ENCODE data around the gene SUZ12.
A peak's percentile ranks its signal among the peaks of the same experiment; 100 is the strongest.
"Not testable (repeated sequence)": the region's sequence is repeated elsewhere in the genome, so short reads cannot be mapped to it uniquely, and the experiment has no call there.

SUZ12 gene

DNA sequence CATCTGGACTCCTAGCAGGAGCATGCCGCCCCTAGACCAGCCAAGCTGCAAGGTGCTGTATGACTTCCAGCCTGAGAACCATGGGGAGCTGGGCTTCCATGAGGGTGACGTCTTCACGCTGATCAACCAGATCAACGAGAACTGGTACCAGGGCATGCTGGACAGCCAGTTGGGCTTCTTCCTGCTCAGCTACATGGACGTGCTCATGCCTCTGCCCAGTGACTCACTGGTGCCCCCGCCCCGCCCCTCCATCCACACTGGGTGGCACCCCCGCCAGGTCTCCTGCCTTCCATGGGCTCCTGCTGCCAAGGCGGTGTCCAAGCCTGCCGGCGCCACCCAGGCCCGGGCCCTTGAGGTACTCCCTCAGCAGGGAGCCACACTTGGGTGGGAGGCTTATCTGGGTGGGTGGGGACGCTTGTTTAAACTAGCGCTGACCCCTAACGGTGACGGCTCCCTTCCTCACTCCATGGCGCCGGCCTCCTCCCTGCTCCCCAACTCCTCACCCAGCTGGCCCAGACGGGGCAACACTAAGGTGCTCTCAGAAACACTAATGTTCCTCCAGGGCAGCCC is 104.6 kb downstream of the SUZ12 start:
- not testable (repeated sequence) for DNase-seq (ENCODE audit: low read depth)

DNA sequence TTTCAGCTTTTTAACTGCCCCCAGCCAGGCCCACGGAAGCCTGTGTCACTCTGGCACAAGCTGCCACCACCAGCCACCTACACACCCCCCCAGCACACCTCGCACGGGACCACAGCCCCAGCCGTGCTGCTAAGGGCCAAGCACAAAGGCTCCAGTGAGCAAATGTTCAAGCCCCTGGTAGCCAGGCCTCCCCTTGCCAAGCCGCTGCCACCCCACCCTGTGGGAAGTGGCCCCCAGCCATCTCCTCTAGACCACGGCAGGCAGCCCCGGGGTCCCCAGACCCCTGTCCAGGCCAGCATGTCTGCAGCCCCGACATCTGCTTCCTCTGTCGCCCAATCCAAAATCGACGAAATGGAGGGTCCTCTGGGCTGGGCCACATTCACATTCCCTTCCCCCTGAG is 105.5 kb downstream of the SUZ12 start:
- DNase-seq (ENCODE audit: low read depth), result not testable (repeated sequence)

DNA sequence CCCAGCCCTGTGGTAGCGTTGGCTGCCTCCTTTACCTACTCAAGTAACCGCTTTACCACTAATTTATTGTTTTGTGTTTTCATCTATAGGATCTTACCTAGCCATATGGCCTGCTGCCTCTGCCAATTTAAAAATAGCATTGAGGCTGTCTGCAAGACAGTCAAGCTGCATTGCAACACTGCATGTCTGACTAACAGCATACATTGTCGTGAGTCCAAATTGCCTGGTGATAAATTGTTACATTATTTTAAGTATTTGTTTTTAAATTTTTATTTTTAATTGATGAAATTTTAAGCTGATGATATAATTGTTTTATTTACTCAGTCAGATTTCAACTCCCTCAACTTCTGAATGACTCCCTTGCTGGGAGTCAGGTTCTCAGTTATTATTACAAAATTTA is 108.8 kb downstream of the SUZ12 start:
- peak; percentile 17 for DNase-seq (ENCODE audit: low read depth)

DNA sequence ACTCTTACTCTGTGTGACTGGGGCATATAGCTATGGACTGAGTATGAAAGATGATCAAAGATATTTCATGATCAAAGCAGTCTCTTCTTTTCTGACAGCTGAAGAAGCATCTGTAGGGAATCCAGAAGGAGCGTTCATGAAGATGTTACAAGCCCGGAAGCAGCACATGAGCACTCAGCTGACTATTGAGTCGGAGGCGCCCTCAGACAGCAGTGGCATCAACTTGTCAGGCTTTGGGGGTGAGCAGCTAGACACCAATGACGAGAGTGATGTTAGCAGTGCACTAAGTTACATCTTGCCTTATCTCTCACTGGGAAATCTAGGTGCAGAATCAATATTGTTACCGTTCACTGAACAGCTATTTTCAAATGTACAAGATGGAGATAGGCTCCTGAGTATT is 110.9 kb downstream of the SUZ12 start:
- DNase-seq (ENCODE audit: low read depth), result not testable (repeated sequence)

Measured in fibroblast of gingiva (primary cell).